ENCODE results near the gene ENO3. TPM values are rescaled to one million over a fixed set of nuclear protein-coding genes. Genes with fewer than 3 reads are reported as not detected.
"Not testable (repeated sequence)": the region's sequence is repeated elsewhere in the genome, so short reads cannot be mapped to it uniquely, and the experiment has no call there.

ENO3 gene
- 4,089 TPM for total RNA-seq

DNA sequence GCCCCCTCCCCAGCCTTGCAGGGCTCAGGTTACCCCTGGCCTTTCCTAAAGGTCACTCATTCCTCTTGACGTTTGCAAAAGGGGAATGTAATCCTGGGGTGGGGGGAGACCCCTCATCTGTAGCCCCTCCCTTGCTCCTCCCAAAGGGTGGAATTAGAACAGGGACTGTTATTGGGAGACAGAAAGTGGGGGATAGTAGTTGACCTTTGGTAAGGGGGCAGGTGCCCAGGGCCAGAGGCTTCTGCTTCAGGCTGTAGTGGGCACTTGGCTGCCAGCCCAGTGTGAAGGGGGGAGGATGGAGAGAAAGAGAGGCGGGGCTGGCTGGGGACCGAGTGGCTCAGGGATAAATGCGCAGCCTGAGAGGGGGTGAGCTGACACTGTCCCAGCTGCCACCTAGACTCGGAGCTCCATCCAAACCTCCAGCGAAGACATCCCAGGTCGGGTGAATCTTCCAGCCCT lies at the start of gene ENO3:
TSS of gene ENO3 (plus strand) at position 374 of the 459 bp plus-strand sequence. CDS start 711 bp downstream, outside the sequence.
- DNase-seq = peak; percentile 82

DNA sequence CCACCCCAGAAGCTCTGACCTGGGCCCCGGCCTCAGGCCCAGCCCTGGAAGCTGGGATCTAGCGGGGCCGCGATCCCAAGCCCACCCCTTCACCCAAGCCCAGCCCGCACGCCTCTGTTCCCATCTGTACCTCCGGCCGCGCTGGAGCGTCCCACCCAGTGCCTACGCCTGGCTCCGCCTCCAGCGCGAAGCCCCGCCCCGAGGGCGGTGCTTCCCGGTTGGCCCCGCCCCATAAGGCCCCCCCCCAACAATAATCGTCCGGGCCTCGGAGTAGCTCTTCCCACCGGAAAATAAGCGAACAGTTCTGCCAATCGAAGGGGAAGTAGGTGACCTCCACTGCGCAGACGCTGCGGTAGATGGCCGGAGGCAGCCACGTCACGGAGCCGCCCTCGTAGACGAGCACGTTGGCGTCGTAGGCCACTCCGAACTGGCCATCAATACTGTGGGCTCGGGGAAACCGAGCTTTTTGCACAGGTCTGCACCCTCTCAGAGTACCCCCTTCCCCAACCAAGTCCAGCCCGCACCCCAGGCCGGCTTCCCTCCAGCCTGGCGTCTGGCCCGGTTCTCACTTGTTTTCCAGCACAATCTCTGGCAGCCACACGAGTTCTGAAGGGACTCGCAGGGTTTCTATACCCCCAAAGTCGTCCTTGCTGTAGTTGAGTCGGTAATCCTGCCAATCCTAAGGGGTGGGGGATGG lies 49.1 kb upstream of the ENO3 start:
- peak; percentile 52 for DNase-seq

GRCh38 chr17:4902540-4902939 lies 48.4 kb upstream of the ENO3 start:
- DNase-seq = no peak

GRCh38 chr17:4903051-4903818 lies 47.7 kb upstream of the ENO3 start, which contains the start of gene CHRNE:
CHRNE (minus strand) TSS chr17:4903098; CDS start chr17:4903063, 35 bp downstream.
- peak; percentile 90 for DNase-seq

- not testable (repeated sequence) for DNase-seq
These were observed 44.3 kb upstream of the ENO3 start for GRCh38 chr17:4906642-4907041.

DNA sequence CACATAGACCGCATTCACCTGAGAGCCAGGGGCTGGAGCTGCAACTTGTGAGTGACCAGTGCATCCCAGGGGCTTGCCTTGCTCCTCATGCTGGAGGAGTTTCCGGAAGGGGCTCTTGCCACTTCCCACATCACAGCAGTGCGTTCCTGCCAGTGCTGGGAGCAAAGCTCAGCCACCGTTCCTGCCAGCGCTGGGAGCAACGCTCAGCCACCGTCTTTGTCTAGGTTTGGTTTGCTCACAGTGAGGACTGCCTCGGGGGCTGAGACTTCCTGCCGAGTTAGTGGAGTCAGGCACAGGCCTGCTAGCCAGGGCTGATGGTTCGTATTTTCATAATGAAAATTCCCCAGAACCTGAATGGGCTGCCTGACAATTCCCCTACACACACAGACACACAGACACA lies 42.6 kb upstream of the ENO3 start:
- DNase-seq = peak; percentile 40

- DNase-seq = peak; percentile 96
These were observed 42.0 kb upstream of the ENO3 start for GRCh38 chr17:4908711-4909496.

DNA sequence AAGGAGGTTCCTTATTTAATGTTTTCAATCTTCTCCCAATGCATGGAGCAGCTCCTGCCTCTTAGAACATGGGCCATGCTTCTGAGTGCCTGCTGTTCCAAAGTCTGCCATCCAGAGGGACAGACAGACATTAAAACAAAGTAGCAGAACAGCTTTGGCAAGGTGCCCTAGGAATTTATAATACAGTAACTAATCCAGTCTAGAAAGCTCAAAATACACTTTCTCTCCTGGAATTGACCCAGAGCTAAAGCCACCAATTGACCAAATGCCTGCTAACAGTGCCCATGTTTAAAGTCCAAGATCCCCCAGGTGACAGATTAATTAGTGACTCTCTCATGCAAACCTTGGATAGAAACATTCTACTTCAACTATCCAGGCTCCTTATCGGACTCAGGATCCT lies 36.9 kb upstream of the ENO3 start:
- DNase-seq = no peak

- DNase-seq = not testable (repeated sequence)
These were observed 36.4 kb upstream of the ENO3 start for GRCh38 chr17:4914551-4914950.

- DNase-seq = no peak
These were observed 31.3 kb upstream of the ENO3 start for GRCh38 chr17:4919511-4920047.

DNA sequence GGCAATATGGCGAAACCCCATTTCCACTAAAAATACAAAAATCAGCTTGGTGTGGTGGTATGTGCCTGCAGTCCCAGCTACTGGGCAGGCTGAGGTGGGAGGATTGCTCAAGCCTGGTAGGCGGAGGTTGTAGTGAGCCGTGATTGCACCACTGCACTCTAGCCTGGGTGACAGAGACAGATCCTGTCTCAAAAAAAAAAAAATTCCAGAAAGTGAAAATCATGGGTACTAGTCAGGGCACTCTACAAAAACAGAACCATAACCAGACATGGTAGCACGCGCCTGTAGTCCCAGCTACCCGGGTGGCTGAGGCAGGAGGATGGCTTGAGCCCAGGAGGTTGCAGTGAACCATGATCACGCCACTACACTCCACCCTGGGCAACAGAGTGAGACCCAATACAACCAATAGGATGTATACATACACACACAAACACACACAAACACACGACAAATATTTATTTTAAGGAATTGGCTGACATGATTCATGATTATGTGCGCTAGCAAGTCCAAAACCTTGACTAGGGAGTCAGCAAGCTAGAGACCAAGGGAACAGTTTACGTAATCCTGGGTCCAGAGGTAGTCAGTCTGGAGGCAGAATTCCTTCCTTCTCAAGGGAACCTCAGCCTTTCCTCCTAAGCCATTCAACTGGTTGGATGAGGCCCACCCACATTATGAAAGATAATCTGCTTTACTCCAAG lies 30.4 kb upstream of the ENO3 start:
- no peak for DNase-seq

DNA sequence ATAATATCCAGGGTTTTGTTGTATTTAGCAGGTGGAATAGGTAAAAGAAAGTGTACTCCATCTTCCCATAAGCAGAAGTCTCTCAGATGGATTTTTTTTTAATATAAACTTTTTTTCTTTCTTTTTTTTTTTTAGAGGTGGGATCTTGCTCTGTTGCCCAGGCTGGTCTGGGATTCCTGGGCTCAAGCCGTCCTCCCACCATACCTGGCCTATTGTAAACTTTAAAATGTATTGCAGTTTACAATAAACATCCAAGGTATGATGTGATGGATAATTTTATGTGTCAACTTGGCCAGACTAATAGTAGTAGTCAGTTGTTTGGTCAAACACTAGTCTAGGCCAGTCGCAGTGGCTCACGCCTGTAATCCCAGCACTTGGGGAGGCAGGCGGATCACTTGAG lies 29.6 kb upstream of the ENO3 start:
- DNase-seq = no peak

- not testable (repeated sequence) for DNase-seq
These were observed 24.2 kb upstream of the ENO3 start for GRCh38 chr17:4926577-4927335.

DNA sequence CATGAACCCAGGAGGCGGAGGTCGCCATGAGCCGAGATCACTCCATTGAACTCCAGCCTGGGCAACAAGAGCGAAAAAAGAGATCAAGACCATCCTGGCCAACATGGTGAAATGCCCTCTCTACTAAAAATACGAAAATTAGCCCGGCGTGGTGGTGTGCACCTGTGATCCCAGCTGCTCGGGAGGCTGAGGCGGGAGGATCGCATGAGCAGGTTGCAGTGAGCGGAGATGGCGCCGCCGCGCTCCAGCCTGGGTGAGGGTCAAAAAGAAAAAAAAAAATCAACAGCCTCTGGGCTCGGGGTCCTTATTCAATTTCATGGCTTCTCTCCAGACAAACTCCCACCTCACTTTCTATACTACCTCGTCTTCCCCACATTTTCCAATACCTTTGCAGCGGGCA lies 22.0 kb upstream of the ENO3 start:
- no peak for DNase-seq

DNA sequence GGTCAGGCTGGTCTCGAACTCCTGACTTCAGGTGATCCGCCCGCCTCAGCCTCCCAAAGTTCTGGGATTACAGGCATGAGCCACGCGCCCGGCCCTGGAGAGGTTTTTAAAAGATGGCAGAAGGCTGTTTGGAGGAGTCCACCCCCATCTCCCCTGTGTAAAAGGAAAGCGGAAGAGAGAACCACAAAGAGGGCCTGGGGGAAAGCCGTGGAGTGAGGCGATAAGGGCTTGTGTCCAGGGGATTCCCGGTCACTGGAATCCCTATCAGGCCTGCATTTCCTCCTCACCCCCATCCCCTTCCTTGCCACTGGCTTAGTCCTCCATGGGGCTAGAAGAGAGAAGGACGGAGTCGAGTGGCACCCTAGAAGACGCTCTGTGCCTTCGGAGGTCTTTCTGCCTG lies 19.0 kb upstream of the ENO3 start, which contains the start of gene GP1BA:
TSS of gene GP1BA (plus strand) at position 315 of the 400 bp plus-strand sequence. CDS start 328 bp downstream, outside the sequence.
- DNase-seq = no peak

DNA sequence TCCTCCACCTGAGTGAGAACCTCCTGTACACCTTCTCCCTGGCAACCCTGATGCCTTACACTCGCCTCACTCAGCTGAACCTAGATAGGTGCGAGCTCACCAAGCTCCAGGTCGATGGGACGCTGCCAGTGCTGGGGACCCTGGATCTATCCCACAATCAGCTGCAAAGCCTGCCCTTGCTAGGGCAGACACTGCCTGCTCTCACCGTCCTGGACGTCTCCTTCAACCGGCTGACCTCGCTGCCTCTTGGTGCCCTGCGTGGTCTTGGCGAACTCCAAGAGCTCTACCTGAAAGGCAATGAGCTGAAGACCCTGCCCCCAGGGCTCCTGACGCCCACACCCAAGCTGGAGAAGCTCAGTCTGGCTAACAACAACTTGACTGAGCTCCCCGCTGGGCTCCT lies 18.2 kb upstream of the ENO3 start:
- no peak for DNase-seq

- DNase-seq = no peak
These were observed 17.3 kb upstream of the ENO3 start for GRCh38 chr17:4933646-4934045.

- no peak for DNase-seq
These were observed 16.5 kb upstream of the ENO3 start for GRCh38 chr17:4934173-4934979.

GRCh38 chr17:4935650-4936049 lies 15.3 kb upstream of the ENO3 start:
- no peak for DNase-seq

GRCh38 chr17:4936436-4936835 lies 14.5 kb upstream of the ENO3 start:
- no peak for DNase-seq
